Endodermal cell (in vitro differentiated cells): Measurements from ENCODE around the gene TMEM121. TPM values are rescaled to one million over a fixed set of nuclear protein-coding genes. Genes with fewer than 3 reads are reported as not detected.
A peak's percentile ranks its signal among the peaks of the same experiment; 100 is the strongest.

Experiments used
- DNase-seq: peaks from one replicate; pipeline ENCODE4 v3.0.0-alpha.2; 2017
- H3K27ac ChIP-seq: 2 replicates; pipeline ENCODE4 v1.5.1; 2013; ENCODE audit warnings: mild to moderate bottlenecking, low read depth, low read length, moderate library complexity
- H3K27me3 ChIP-seq: 2 replicates; pipeline ENCODE4 v1.6.1; 2013; ENCODE audit warnings: mild to moderate bottlenecking, low read length, moderate library complexity; ENCODE audit not compliant: insufficient read depth, control insufficient read depth, poor library complexity, severe bottlenecking
- H3K36me3 ChIP-seq: 2 replicates; pipeline ENCODE4 v1.7.0; 2013; ENCODE audit warnings: mild to moderate bottlenecking, low read length, moderate library complexity; ENCODE audit not compliant: control insufficient read depth, insufficient read depth
- H3K4me1 ChIP-seq: one replicate; pipeline ENCODE4 v1.7.0; 2013; ENCODE audit warnings: low read length; ENCODE audit not compliant: control insufficient read depth, insufficient read depth
- H3K4me3 ChIP-seq: 2 replicates; pipeline ENCODE4 v1.5.1; 2013; ENCODE audit warnings: mild to moderate bottlenecking, low read length, moderate library complexity
- H3K9ac ChIP-seq: 2 replicates; pipeline ENCODE4 v1.6.1; 2013; ENCODE audit warnings: mild to moderate bottlenecking, low read length, moderate library complexity; ENCODE audit not compliant: poor library complexity, severe bottlenecking; ENCODE audit errors: extremely low read depth
- H3K9me3 ChIP-seq: 2 replicates; pipeline ENCODE4 v1.6.1; 2013; ENCODE audit warnings: mild to moderate bottlenecking, low read length, moderate library complexity; ENCODE audit not compliant: control insufficient read depth
- H3K27ac Mint-ChIP-seq: 2 replicates; pipeline ENCODE4 v1.8.0; 2020; ENCODE audit warnings: mixed read lengths
- H3K27me3 Mint-ChIP-seq: 2 replicates; pipeline ENCODE4 v1.8.0; 2021; ENCODE audit warnings: mild to moderate bottlenecking, mixed read lengths; ENCODE audit not compliant: insufficient read depth
- H3K36me3 Mint-ChIP-seq: 2 replicates; pipeline ENCODE4 v1.8.0; 2020; ENCODE audit warnings: low read depth, mixed read lengths
- H3K4me1 Mint-ChIP-seq: 2 replicates; pipeline ENCODE4 v1.8.0; 2020; ENCODE audit warnings: mixed read lengths
- H3K4me3 Mint-ChIP-seq: 2 replicates; pipeline ENCODE4 v1.8.0; 2020; ENCODE audit warnings: mild to moderate bottlenecking, moderate library complexity, mixed read lengths
- H3K9me3 Mint-ChIP-seq: 2 replicates; pipeline ENCODE4 v1.8.0; 2020; ENCODE audit warnings: mild to moderate bottlenecking, mixed read lengths
- CTCF ChIP-seq: fragments of 200-600 bp; sonication (generic); conservative IDR thresholded peaks from 2 replicates; pipeline ENCODE4 v1.5.0; 2021; ENCODE audit warnings: antibody characterized with exemption, mild to moderate bottlenecking
- WGBS, 2 experiments: methylation state at CpG; one replicate each; pipeline versions ENCODE4 v1.1.5 to v1.1.7; 2013; ENCODE audit warnings: missing lambda C conversion rate in 2 of 2, mixed read lengths in 1 of 2; ENCODE audit not compliant: insufficient coverage in 1 of 2, insufficient read length in 1 of 2; 5-methylcytosine and 5-hydroxymethylcytosine counted together
- total RNA-seq, 2 donors: library from RNA; stranded (reverse); fragmentation: NEBNext Ultra II Directional in 1 of 2; extraction: Animal tissue kit (Norgen Biotek cat#: 25700) in 1 of 2; gene quantifications; 2 replicates in 1 of 2; 3 replicates in 1 of 2; pipeline ENCODE4 v1.2.1, GENCODE V29; 2021

TMEM121 gene
- total RNA-seq, 2 donors from 2014 or later: 0.29 to 1.5 TPM

DNA sequence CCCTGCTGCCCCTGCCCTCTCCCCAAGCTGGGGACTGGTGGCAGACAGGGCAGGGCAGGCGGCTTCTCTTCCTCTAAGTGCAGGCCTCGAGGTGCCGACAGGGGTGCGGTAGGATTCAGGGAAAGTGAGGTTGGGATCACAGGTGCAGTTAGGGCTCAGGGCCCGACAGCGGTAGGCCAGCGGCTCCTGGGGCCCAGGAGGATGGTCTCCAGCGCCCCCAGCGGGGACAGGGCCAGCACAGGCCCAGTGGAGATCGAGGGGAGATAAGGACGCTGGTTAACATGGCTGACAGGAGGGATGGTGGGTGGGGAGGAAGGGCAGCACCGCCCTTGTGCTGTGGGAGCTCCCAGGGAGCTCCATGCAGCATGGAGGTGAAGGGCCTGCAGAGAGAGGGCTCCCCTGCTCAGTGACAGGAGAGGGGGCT lies 40.6 kb upstream of the TMEM121 start:
- Mint-ChIP-seq H3K4me3 (peak overlapping the region; percentile 41), H3K27me3 (peaks cover 69% of the 10 kb centered on the region), H3K36me3 (no peaks in the 10 kb centered on the region), H3K9me3 (no peaks in the 10 kb centered on the region), H3K27ac (no peak overlapping the region), H3K4me1 (peaks cover 11% of the 10 kb centered on the region)
- Histone ChIP-seq H3K4me3 (no peak overlapping the region), H3K36me3 (no peaks in the 10 kb centered on the region), H3K4me1 (peaks cover 9% of the 10 kb centered on the region), H3K9ac (no peak overlapping the region), H3K9me3 (no peaks in the 10 kb centered on the region), H3K27me3 (peaks cover 62% of the 10 kb centered on the region), H3K27ac (no peak overlapping the region)
- TF ChIP-seq CTCF: peak; percentile 82
- 0 to 20% methylated on average over 8 to 12 of the region's 12 CpGs for WGBS, 2 experiments
- peak; percentile 93 for DNase-seq

- H3K4me3 ChIP-seq: no peak within 1 kb of the TSS
- H3K27ac ChIP-seq: no peak within 1 kb of the TSS
- DNase-seq: no peak
- H3K27me3 Mint-ChIP-seq: peaks cover 63% of the 10 kb centered on the region
- H3K4me1 ChIP-seq: peaks cover 9% of the 10 kb centered on the region
- no peak within 1 kb of the TSS for H3K9ac ChIP-seq
- no peaks in the 10 kb centered on the region for H3K9me3 Mint-ChIP-seq
- H3K36me3 ChIP-seq: no peaks in the 10 kb centered on the region
- TF ChIP-seq CTCF: no peak
- peaks cover 56% of the 10 kb centered on the region for H3K27me3 ChIP-seq
- H3K9me3 ChIP-seq: no peaks in the 10 kb centered on the region
- WGBS, 2 experiments: 6 to 9% methylated on average over 32 to 56 of the region's 56 CpGs
- H3K36me3 Mint-ChIP-seq: no peaks in the 10 kb centered on the region
- peak within 1 kb of the TSS; percentile 41 for H3K4me3 Mint-ChIP-seq
- peaks cover 11% of the 10 kb centered on the region for H3K4me1 Mint-ChIP-seq
- no peak within 1 kb of the TSS for H3K27ac Mint-ChIP-seq
Measured at GRCh38 chr14:105486163-105486973, 40.0 kb upstream of the TMEM121 start, which contains the start of gene CRIP1. TSS of gene CRIP1 (plus strand) at chr14:105486886. CDS start at chr14:105487260, 374 bp downstream.

DNA sequence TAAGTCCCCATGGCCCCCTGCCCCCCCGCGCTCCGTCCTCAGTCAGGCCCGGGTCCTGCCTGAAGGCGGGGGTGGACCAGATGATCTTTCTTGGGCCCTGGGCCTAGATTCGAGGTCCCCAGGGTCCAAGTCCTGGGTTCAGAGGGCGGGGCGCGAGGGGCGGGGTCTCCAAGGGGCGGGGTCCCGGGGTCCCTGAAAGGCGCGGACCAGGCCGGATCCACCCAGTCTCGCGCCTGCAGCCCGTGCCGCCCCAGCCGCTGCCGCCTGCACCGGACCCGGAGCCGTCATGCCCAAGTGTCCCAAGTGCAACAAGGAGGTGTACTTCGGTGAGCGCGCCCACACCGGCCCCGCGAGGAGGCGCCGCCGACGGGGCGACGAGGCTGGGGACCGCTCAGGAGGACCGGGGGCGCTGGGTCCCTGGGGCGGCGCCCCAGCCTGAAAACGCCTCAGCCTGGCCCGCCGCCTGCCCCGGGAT lies 39.4 kb upstream of the TMEM121 start:
- DNase-seq: peak; percentile 82
- TF ChIP-seq CTCF: no peak
- H3K9ac ChIP-seq: no peak overlapping the region
- H3K4me3 ChIP-seq: no peak overlapping the region
- H3K4me1 ChIP-seq: peaks cover 7% of the 10 kb centered on the region
- no peaks in the 10 kb centered on the region for H3K36me3 ChIP-seq
- Mint-ChIP-seq H3K4me1 (peaks cover 9% of the 10 kb centered on the region), H3K27me3 (peaks cover 59% of the 10 kb centered on the region), H3K27ac (no peak overlapping the region), H3K4me3 (peak overlapping the region; percentile 41), H3K36me3 (no peaks in the 10 kb centered on the region), H3K9me3 (peaks cover 3% of the 10 kb centered on the region)
- H3K9me3 ChIP-seq: no peaks in the 10 kb centered on the region
- no peak overlapping the region for H3K27ac ChIP-seq
- peaks cover 52% of the 10 kb centered on the region for H3K27me3 ChIP-seq
- whole genome bisulfite sequencing, 2 experiments: 1 to 8% methylated on average over 12 to 45 of the region's 45 CpGs
